Upper lobe of right lung (tissue), 1 donor: ENCODE data around the gene ROM1. TPM values are rescaled to one million over a fixed set of nuclear protein-coding genes. Genes with fewer than 3 reads are reported as not detected.
A peak's percentile ranks its signal among the peaks of the same experiment; 100 is the strongest.

Experiments
- ATAC-seq: fragments of 200-7000 bp; cut with Tn5 transposase; one replicate; pipeline ENCODE4 v1.9.1; 2020; ENCODE audit warnings: mild to moderate bottlenecking, moderate library complexity
- DNase-seq: peaks from one replicate; pipeline ENCODE4 v3.0.0-alpha.2; 2020
- H3K27ac ChIP-seq: fragments of 200-600 bp; one replicate; pipeline ENCODE4 v1.8.0; 2022
- H3K27me3 ChIP-seq: fragments of 200-600 bp; one replicate; pipeline ENCODE4 v1.8.0; 2022; ENCODE audit warnings: mild to moderate bottlenecking
- H3K36me3 ChIP-seq: fragments of 200-600 bp; one replicate; pipeline ENCODE4 v1.8.0; 2022
- H3K4me1 ChIP-seq: fragments of 200-600 bp; one replicate; pipeline ENCODE4 v1.8.0; 2022
- H3K4me3 ChIP-seq: fragments of 200-600 bp; one replicate; pipeline ENCODE4 v1.8.0; 2022; ENCODE audit warnings: mild to moderate bottlenecking
- H3K9me3 ChIP-seq: fragments of 200-600 bp; one replicate; pipeline ENCODE4 v1.8.0; 2022
- intact Hi-C: fragments of 100-400 bp; cut with DNase I; formaldehyde crosslinking; loops from one replicate; pipeline ENCODE4 v1.11.0; 2022
- total RNA-seq: library from RNA; stranded (reverse); fragmentation: NEBNext Ultra II Directional; extraction: Animal tissue kit (Norgen Biotek cat#: 25700); gene quantifications from one replicate; pipeline ENCODE4 v1.2.1, GENCODE V29; 2021
- TF ChIP-seq, protein P1 (sequence below): fragments of 200-600 bp; IDR thresholded peaks from one replicate; pipeline ENCODE4 v1.8.0; 2022; ENCODE audit warnings: antibody characterized with exemption
- donor health status: DM: no; HTN: yes; CAD: no; lungs with severe emphysema.

Gene ROM1
- total RNA-seq, 1 donor from 2014 or later, result 5.2 TPM

DNA sequence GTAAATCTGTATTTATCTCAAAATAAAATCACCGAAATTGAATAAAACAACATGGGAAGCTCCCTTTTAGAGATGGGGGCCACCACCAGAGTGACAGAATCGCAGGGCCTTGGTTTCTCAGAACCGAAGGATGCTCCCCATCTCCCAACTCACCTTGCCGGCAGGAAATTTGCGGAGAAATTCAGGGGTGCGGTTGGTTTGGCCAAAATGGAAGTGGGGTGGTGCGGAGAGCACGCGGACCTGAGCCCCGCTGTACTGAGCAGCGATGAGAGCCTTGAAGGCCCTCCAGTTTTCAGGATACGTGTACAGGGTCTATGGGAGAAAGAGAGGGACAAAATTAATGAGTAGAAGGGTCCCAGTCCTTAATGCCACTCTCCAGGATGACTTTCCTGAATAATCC lies 40.6 kb upstream of the ROM1 start:
- Histone ChIP-seq H3K36me3 (peaks cover 64% of the 10 kb centered on the region), H3K4me3 (peak overlapping the region; percentile 90), H3K27me3 (no peaks in the 10 kb centered on the region), H3K9me3 (no peaks in the 10 kb centered on the region), H3K4me1 (peaks cover 32% of the 10 kb centered on the region), H3K27ac (no peak overlapping the region)
- ATAC-seq (no peak), DNase-seq (no peak)
- TF ChIP-seq, protein P1, sequence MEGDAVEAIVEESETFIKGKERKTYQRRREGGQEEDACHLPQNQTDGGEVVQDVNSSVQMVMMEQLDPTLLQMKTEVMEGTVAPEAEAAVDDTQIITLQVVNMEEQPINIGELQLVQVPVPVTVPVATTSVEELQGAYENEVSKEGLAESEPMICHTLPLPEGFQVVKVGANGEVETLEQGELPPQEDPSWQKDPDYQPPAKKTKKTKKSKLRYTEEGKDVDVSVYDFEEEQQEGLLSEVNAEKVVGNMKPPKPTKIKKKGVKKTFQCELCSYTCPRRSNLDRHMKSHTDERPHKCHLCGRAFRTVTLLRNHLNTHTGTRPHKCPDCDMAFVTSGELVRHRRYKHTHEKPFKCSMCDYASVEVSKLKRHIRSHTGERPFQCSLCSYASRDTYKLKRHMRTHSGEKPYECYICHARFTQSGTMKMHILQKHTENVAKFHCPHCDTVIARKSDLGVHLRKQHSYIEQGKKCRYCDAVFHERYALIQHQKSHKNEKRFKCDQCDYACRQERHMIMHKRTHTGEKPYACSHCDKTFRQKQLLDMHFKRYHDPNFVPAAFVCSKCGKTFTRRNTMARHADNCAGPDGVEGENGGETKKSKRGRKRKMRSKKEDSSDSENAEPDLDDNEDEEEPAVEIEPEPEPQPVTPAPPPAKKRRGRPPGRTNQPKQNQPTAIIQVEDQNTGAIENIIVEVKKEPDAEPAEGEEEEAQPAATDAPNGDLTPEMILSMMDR, result no peak
- intact Hi-C loops, result no loop called here

DNA sequence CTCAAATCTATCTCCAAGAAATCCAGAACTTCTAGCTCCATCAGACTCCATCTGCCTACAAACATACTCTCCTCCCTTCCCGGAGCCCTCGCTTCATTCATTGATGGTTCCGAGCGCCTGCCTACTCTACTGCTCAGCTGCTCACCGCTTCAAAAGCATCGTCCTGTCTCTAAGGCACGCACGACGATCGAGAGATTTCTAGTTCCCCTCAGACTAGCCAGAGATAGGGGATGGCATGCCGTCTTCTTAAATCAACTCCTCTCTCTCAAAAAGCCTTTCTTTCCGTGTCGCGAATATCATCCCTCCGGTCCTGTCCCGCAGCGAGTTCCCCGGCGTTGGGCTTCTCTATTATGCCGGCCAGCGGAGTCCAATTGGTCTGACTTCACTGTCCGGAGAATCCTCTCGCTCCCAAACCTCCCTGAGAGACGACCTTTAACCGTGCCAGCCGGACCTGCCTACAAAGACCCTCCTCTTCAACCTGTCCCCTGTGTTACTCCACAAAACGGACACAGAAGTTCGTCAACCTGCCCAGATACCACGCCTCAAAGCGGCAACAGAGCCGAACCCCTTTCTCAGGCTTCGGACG lies 40.0 kb upstream of the ROM1 start:
- H3K27me3 ChIP-seq, result no peaks in the 10 kb centered on the region
- peaks cover 61% of the 10 kb centered on the region for H3K36me3 ChIP-seq
- H3K4me3 ChIP-seq, result peak overlapping the region; percentile 90
- intact Hi-C loops, result no loop called here
- ATAC-seq, result no peak
- peaks cover 32% of the 10 kb centered on the region for H3K4me1 ChIP-seq
- TF ChIP-seq, protein P1, result no peak
- H3K27ac ChIP-seq, result peak overlapping the region; percentile 83
- peak; percentile 67 for DNase-seq
- H3K9me3 ChIP-seq, result no peaks in the 10 kb centered on the region

DNA sequence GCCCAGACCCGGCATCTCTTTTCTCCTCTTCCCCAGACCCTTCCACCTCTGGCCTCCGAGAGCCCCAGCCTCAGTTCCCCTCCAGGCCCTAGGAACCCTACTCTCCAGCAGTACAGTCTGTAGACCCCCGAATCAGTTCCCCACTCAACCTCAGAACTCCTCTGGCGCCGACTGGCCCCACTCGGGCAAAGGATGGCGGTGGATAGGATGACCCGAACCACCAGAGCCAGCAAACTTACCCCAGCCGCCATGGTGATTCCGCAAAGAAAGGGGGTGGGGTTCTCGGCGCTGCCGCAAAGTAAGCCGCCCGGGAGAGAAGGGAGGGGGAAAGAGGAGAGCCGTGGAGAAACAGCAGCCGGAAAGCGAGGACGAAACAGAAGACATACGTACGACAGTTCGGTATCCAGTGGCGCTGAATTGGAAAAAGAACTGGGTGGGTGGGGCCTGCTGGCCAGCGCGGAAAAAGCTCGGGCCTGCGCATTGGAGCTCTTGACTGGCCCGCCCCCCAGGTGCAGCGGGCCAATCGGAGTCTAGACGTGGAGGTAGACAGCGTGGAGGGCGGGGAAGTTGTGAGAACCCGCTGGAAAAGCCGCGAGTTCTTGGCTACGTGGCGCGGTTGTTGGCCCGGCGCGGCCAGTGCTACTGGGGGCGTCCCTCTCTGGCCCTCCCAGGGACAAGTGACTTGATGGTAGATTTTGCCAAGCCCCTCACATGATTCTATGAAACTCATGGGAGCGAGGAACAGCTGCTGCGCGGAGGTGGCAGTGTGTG lies 39.3 kb upstream of the ROM1 start, which contains the start of gene EEF1G:
Gene EEF1G, minus strand, starts transcription at position 300 of the 771 bp plus-strand sequence. Its CDS starts 49 bp downstream, at position 251.
- H3K27ac ChIP-seq, result peak within 1 kb of the TSS; percentile 92
- H3K4me1 ChIP-seq, result peaks cover 32% of the 10 kb centered on the region
- DNase-seq (peak; percentile 98), ATAC-seq (peak; percentile 97)
- TF ChIP-seq, protein P1, result no peak
- intact Hi-C loops, result no loop called here
- H3K36me3 ChIP-seq, result peaks cover 61% of the 10 kb centered on the region
- H3K9me3 ChIP-seq, result no peaks in the 10 kb centered on the region
- H3K27me3 ChIP-seq, result no peaks in the 10 kb centered on the region
- H3K4me3 ChIP-seq, result peak within 1 kb of the TSS; percentile 90

DNA sequence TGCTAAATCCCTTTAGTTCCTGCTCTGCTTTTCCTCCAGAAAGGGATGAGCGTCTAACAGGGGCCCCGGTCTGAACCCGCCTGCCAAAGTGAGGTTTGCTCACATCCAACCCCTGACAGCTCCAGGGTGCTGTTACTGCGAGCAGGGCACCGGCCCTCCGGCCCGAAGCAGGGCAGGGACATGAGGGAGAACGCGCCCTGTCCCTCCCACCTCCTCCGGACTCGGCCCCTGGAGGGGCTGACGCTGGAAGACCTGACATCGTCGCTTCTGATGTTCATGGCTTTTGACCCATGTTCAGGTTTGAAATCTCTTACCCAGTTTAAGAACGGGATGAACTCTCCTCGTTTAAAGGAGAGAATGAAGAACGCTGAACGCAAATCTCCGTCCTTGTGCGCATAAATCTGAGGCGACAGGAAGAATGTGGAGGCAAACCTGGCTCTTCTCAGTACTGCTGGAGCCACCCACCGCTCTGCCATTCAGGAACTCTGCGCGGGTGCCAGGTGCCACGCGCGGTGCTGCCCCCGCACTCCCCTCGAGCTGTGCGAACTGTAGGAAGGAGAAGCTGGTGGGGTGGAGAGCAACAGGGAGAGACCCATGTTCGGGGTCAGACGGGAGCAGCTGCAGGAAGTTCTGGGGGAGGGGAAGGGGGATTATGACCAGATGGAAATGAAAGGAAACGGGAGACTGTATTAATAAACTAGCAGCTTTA lies 38.5 kb upstream of the ROM1 start:
- H3K4me1 ChIP-seq, result peaks cover 32% of the 10 kb centered on the region
- ATAC-seq, result peak; percentile 7
- H3K4me3 ChIP-seq, result peak overlapping the region; percentile 90
- H3K36me3 ChIP-seq, result peaks cover 59% of the 10 kb centered on the region
- DNase-seq, result peak; percentile 74
- no peaks in the 10 kb centered on the region for H3K27me3 ChIP-seq
- H3K27ac ChIP-seq, result peak overlapping the region; percentile 92
- TF ChIP-seq, protein P1, result no peak
- no peaks in the 10 kb centered on the region for H3K9me3 ChIP-seq
- intact Hi-C loops, result no loop called here

DNA sequence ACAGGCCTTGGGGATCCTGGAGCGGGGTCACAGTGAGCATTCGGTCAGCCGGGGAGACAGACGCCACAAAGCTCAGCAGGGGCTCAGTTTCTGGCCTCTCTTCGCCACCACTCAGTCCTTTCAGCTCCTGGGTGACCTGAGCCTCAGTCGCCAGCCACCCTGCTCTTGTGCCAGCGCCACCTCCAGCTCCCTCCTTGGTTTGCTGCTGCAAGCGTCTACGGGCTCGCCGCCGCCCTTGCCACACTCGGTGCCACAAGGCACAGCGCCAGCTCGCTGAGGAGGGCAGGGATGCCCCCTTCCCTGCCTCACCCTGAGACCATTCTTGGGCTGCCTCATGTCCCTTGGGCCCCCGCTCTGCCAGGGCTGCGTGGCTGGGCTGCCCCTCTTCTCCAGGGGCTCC lies 37.9 kb upstream of the ROM1 start:
- TF ChIP-seq, protein P1, result no peak
- no peaks in the 10 kb centered on the region for H3K9me3 ChIP-seq
- H3K27ac ChIP-seq, result peak overlapping the region; percentile 92
- H3K27me3 ChIP-seq, result no peaks in the 10 kb centered on the region
- H3K36me3 ChIP-seq, result peaks cover 57% of the 10 kb centered on the region
- intact Hi-C loops, result no loop called here
- peaks cover 32% of the 10 kb centered on the region for H3K4me1 ChIP-seq
- ATAC-seq (no peak), DNase-seq (peak; percentile 66)
- peak overlapping the region; percentile 90 for H3K4me3 ChIP-seq
